GM19438 (cell line): ENCODE measurements around the gene SRC.

Source experiments
- ATAC-seq: cut with Tn5 transposase; IDR thresholded peaks from one replicate; pipeline ENCODE4 v1.9.1; 2021; ENCODE audit warnings: low read depth; ENCODE audit not compliant: unreplicated experiment

Gene SRC

DNA sequence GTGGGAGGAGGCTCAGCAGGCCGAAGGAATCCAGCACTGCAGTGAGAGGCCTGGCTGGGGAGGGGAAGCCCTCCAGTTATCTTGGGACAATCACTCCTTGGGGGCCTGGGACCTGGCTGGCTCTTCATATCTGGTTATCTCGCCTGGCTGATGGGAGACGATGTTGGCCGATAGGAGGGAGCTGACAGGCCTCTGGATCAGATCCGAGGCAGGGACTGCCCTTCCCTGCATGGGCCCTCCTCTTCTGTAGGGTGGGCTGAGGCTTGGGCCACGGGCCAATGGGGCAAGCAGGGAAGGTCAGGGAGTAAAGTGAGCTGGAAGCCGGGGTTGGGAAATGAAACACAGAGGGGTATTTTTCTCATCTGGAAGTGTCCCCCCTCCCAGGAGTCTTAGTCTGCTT lies 31.3 kb upstream of the SRC start:
- ATAC-seq: no peak

DNA sequence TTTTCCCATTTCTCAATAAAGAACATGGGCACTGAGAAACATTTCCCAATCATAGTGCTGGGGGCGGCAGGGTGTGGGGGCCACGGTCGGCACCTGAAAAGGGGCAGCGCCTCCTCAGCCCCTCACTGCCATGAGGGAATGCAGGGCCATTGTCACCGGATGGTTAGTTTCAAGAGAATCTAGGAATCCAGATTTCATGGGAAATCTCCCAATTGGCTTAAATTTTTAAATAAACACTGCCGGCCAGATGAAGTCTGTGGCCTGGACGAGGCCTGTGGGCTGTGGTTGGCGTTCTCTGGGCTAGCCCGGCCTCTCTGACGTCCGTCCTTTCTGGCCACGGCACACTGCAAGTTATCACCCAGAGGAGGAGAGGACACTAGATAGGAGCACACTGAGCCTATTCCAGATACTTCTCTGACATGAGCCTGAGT lies 30.9 kb upstream of the SRC start:
- no peak for ATAC-seq

DNA sequence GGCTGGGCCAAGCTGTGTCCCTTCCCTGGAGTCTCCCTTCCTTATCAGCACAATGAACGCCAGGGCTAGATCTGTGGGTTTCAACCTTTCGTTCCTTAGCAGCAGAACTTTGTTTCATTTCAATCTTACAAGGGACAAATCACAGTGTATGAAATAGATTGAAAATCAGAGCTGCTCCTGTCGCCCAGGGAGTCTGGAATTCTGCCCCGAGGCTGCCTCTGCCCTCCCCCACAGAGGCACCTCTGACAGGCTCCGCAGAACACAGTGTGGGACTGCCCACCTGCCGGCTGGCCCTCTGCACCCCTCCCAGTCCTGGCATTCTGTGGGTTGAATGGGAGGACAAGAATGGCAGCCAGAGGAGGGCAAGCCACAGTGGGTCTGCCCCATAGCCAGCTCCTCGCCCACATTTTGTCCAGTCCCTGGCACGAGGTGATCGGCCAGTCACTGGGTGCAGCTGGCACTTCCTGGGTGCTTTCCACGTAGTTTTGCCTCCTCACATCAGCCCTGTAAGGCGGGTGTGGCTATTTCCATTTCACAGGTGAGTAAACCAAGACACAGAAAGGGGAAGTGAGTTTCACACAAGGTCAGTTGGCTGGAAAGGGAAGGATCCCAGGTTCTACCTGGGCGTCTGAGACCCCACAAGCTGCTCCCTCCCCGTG lies 30.4 kb upstream of the SRC start:
- no peak for ATAC-seq

DNA sequence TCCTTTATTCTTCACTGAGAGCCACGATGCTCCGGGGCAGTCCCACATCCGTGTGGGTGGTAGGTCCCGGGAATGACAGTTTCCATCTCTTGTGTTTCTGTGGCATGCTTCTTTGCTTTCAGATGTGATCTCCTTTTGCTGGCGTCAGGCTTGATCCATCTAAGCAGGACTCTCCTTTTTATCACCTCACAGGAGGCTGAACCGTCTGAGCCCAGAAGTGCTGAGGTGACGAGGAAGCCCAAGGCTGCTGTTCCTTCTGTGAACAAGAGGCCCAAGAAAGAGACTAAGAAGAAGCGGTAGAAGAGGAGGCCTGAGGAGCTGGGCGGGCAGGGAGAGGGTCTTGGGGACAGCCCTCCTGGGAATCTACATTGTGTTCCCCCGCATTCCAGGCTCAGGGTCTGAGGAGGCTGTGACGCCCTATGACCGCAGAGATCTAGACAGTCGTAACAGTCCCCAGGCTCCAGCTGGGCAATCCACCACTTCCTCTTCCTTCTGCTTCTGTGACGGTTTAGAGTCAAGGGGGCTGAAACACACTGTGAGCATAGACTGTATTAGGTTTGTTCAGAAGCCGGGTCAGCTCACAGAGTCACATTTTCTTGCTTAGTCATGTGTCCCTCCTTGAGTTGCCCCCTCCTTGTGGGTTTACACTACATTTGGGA lies 29.7 kb upstream of the SRC start:
- ATAC-seq: no peak

DNA sequence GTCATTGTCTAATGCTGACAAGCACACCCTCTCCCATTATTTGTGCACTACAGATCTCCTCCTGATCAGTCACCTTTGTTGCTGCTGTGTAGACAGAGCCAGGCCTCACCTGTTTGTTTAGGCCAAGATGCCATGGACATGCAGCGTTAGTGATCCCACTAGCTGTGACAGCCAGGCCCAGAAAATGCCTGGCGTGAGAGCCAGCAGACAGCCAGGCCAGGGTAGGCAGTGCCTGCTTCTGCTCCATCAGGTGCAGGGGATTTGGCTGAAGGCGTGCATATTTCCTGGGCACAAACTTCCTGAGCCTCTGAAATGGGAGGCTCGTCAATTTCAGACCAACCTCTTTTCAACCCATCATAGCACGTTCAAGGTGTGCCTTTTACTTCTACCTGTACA lies 29.2 kb upstream of the SRC start:
- no peak for ATAC-seq

DNA sequence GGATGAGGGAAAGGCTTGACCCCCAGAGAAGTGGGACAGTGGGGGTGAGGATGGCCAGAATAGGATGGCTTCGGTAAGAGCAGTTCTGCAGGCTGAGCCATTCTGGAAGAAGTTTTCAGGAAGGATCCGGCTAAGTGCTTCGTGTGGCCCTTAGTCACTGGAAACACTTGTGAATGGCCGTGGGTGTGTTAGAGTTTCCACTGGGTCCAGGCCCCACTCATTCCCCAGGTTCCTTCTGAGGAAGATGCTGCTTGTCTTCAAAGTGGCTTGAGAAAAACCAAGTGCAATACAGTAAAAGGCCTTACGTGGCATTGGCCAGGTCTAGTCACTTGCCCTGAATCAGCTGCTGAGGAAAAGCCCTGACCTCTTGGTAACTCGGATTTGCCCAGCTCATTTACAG lies 28.6 kb upstream of the SRC start:
- ATAC-seq: no peak

DNA sequence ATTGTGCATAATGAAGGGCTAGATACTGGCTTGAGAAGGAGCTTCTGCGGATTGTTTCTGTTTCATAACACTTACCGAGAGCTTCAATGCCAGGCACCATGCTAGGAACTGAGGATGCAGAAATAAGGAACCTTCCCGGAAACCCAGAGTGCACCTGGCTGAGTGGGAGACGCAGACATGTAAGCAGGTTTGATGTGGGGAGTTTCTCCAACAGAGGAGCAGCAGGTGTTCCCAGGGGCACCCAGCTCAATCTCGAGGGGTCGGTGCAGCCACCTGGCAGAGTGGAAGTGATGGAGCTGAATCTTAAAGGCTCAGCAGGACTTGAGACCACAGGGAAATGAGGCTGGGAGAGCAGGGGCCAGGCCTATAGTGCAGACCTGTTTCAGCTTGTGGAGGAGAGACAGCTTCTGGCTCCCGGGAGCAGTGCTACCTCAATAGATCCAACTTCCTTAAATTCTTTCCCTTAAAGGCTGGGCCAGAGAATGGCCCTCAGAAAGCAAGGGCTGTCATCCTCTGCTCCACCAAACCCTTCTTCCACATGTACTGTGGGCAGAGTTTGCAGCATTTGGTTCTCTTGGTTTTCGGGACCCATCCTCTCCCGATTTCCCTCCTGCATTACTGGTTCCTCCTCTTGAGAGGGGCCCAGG lies 27.8 kb upstream of the SRC start:
- ATAC-seq: no peak

DNA sequence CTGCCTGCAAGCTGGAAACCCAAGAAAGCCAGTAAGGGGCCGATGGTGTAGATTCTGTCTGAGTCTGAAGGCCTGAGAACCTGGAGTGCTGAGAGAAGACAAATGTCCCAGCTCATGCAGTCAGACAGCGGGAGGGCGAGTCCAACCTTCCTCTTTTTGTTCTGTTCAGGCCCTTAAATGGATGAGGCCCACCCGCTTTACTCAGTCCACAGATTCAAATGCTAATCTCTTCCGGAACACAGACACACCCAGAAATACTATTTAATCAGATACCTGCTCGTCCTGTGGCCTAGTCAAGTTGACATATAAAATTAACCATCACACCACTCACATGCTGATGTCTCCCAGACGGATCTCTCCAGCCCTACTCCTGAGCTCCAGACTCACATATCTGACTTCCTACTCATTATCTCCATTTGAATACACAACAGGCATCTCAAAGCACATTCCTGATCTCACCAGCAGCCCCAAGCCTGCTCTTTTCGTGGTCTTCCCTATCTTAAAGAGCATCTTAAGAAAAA lies 26.7 kb upstream of the SRC start:
- ATAC-seq: no peak

DNA sequence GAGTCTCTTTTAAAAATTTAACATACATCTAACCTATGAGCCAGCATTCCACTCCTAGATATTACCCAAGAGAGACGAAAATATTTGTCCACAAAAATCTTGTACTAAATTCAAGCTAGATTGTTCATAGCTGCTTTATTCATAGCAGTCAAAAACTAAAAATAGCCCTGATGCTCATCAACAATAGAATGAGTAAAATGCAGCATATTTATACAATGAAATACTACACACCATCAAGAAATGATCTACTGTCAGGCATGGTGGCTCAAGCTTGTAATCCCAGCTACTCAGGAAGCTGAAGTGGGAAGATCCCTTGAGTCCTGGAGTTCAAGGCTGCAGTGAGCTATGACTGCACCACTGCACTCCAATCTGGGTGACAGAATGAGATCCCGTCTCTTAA lies 22.0 kb upstream of the SRC start:
- ATAC-seq: no peak

DNA sequence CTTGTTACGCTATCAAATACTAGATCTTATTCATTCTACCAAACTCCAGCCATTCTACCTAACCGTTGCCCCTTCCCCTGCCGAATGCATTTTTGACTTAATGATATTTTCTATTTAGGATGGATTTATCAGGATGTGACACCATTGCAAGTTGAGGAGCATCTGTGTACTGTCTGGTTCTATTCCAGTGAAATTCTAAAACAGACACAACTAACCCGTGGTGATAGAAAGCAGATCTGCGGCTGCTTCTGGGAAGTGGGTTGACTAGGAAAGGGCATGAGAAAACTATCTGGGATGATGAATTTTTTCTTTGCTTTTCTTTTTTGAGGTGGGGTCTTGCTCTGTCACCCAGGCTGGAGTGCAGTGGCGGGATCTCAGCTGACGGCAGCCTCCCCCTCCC lies 20.7 kb upstream of the SRC start:
- no peak for ATAC-seq

DNA sequence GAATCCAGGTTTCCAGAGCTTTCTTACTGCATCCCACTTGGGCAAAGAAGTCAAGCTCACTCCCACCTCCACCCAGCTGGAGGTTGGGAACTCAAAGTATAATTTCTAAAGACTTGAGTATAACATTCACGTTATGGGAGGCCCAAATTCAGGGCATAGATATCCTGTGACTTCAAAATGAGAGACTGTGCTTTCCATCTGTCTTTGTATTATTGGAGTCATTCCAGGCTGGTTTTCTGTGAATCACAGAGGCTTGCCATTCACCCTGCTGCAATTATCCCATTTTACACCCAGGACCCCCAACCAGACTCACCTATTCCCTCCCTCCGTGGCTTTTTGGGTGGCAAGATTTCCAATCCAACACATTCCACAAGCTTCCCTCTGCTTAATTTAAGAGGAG lies 19.3 kb upstream of the SRC start:
- no peak for ATAC-seq

DNA sequence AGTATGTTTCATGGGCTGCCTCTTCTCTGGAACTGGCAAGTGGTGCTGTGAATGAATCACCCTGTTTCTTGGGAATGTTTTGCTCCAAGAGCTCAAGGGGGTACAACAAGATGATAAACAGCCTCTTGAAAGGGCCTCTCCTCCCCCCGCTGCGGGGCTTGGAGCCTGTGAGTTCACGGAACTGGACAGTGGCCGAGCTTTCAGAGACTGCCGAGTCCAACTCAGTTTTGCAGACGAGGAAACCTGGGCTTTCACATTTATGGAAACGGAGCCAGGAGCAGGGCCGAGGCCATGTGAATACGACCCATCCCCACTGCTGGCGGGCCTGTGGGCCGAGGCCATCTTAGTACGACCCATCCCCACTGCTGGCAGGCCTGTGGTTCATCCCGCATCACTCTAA lies 18.2 kb upstream of the SRC start:
- ATAC-seq: no peak

DNA sequence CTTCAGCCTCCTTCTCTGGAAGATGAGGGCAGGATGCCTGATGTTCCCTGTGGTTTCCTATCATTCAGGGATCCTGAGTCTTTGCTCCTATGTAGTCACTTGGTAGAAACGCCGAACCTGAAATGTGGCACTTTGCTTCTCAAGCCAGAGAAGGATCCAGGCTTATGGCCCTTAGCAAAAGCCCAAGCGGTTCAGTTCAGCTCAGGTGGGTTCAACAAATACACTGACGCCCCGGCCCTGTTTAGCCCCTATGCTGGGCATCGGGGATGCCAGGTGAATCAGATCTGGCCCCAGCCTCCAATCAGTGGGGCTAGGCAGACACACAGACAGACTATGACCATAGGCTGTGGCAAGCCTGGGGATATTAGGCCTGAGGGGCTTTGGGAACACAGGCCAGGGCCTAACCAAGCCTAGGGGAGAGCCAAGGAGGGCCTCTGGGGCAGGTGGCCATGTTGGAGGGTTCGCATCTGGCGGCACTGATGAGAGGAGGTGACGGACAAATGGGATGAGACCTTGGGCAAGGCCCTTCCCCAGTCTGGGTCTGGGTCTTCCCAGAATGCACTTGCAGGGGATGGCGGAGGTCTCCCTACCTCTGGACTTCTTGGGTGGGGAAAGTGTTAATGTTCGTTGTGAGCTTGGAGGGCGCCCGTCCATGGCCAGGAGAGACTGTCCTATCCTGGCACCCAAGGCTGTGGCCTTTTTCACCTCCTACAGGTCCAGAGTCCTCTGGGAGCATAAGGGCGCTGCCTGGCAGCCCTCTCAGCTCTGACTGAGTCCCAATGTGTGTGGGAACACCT lies 17.6 kb upstream of the SRC start:
- no peak for ATAC-seq

DNA sequence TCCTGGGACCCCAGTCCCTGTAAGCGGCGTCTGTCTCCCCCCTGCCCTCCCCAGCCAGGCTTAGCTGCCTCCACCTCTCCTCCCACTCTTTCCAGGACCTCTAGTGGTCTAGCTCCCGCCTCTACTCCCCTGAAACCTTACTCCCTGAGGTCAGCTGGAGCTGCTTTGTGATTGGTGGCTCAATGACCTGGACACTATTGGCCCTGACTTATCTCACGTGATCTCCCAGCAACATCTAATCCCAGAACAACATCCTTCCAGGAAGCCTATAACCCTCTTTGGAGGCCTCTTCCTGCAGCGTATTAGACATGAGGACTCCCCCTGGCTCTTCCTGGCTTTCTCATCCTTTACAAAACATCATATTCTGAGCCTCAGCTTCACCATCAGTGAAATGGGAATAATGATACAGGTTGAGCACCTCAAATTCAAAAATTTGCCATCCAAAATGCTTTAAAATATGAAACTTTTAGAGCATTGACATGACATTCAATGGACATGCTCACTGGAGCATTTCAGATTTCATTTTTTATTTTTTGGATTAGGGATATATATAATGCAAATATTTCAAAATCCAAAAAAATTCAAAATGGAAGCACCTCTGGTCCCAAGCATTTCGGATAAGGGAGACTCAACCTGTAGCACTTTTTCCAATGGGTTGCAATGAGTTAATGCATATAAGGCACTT lies 16.3 kb upstream of the SRC start:
- ATAC-seq: no peak

DNA sequence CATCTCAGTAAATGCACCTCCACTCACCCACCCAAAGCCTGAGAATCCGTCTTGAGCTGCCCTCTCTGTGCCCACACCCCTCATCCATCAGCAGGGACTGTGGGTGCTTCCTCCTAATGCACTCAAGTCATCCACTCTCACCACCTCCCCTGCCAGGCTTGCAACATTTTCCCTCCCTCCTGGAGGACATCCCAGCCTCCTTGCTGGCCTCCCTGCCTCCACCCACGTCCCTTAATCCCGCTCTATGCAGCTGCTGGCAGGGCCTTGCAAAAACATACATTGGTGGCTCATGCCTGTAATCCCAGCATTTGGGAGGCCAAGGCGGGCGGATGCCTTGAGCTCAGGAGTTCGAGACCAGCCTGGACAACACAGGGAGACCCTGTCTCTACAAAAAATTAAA lies 15.6 kb upstream of the SRC start:
- ATAC-seq: no peak

DNA sequence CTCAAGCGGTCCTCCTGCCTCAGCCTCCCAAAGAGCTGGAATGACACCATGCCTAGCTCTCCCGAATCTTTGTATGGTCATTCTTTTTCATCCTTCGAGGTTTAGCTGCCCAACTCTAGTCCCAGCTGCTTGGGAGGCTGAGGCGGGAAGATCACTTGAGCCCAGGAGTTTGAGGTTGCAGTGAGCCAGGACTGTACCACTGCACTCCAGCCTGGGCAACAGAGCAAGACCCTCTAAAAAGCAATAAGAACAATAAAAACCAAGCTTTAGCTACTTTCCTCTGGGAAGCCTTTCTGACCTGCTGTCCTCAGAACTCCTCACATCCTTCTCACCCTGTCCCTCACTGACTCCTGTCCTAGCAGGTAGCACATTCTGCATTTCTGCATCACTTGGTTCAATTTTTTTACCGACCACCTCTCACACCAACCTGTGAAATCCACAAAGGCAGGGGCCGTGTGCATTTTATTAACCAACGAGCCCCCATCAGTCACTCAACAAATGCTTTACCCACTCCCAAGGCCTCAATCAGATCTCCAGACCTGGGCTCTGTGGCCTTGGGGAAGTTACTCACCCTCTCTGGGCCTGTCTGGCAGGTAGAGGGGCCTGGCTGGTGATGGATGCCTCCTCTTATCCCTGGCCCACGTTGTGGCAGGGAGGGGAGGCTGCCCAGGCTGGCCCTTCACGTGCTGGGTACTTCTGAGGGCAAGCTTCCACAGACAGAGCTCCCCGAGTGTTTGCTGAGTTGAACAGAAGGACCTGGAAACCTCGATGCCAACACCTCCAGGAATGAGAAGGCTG lies 14.7 kb upstream of the SRC start:
- ATAC-seq: no peak

DNA sequence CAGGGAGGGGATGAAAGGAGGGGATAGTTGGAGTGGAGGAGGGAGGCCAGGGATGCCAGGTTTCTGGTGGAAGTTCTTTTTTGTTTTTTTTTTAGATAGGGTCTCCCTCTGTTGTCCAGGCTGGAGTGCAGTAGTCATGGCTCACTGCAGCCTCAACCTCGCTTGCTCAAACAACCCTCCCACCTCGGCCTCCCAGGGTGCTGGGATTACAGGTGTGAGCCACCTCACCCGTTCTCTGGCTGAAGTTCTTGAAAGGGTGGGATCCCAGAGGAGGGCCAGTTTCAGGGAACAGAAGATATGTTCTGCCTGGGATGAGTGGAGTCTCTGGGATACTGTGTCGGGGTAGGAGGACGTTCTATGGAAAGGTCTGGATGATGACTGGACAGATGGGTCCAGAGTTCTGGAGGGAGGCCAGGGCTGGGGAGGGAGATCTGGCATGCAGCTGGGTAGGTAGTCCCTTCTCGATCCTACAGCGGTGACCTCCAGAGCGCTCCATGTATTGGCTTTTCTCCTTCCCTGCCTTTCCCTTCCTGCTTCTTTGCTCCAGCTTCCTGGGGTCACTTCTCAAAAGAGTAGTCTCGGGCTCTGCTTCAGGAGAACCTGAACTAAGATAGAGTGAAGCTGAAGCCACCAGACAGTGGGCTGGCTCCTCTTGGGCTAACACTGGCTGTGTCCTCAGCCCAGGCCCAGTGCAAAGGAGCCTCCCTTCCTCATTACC lies 12.7 kb upstream of the SRC start:
- ATAC-seq: no peak

DNA sequence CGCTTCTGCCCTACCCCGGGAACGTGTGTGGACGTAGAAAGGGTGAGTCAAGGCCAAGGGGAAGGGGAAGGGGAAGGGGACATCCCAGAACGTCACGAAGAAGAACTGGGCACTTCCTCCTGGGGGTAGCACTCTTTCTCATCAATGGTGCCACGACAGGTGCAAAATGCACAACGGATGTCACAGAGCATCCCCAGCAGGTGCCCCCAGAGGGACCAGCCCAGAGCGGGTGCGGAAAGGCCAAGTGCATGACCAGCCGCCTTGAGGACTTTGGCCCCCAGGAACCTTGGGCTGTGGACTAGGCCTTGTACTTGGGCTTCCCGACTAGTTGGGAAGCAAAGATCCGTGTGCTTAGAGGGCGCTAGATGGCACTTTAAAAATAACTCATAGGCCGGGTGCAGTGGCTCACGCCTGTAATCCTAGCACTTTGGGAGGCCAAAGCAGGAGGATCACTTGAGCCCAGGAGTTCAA lies 12.1 kb upstream of the SRC start:
- ATAC-seq: no peak

DNA sequence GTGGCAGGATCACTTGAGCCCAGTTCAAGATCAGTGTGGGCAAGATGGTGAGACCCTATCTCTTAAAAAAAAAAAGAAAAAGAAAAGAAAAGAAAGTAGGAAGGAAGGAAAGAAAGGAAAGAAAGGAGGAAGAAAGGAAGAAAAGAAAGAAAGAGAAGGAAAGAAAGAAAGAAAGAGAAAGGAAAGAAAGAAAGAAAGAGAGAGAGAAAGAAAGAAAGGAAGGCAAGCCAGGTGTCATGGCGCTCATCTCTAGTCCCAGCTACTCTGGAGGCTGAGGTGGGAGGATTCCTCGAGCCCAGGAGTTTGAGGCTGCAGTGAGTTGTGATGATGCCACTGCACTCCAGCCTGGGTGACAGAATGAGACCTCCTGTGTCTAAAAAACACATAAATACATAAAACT lies 11.5 kb upstream of the SRC start:
- no peak for ATAC-seq
